CD4-positive, alpha-beta T cell (primary cell): ENCODE results near the gene TNFRSF13B. TPM values are rescaled to one million over a fixed set of nuclear protein-coding genes. Genes with fewer than 3 reads are reported as not detected.
"Not testable (repeated sequence)": the region's sequence is repeated elsewhere in the genome, so short reads cannot be mapped to it uniquely, and the experiment has no call there.

Experiments
- ATAC-seq: fragments of 200-7000 bp; cut with Tn5 transposase; one replicate; pipeline ENCODE4 v1.10.0; 2022; ENCODE audit warnings: mild to moderate bottlenecking; ENCODE audit not compliant: poor library complexity
- CTCF ChIA-PET: fragments of 350-600 bp; sonication (Branson Sonifier 250); formaldehyde crosslinking; loops from one replicate; lab custom pipeline; 2021; ENCODE audit warnings: antibody characterized with exemption, inconsistent platforms; lab: Charles Lee
- POLR2A ChIA-PET: fragments of 350-600 bp; sonication (Branson Sonifier 250); formaldehyde crosslinking; loops from one replicate; lab custom pipeline; 2021; ENCODE audit warnings: antibody characterized with exemption, inconsistent platforms; lab: Charles Lee
- DNase-seq, 14 experiments: peaks; one replicate each; pipeline ENCODE4 v3.0.0-alpha.2; 2013 to 2020; ENCODE audit warnings: mixed read lengths in 2 of 14
- H3K27ac ChIP-seq, 2 donors: one replicate each; pipeline versions ENCODE4 v1.5.1 to v1.7.0; 2013; ENCODE audit warnings: low read length in 2 of 2, low read depth in 1 of 2, mild to moderate bottlenecking in 1 of 2
- H3K27me3 ChIP-seq, 2 experiments: 1 replicate in 1 of 2; 2 replicates in 1 of 2; pipeline versions ENCODE4 v1.6.1 to v1.7.0; 2013; ENCODE audit warnings: low read length in 2 of 2, control low read depth in 1 of 2, mild to moderate bottlenecking in 1 of 2, moderate library complexity in 1 of 2; ENCODE audit not compliant: insufficient read depth in 2 of 2, control insufficient read depth in 1 of 2
- H3K36me3 ChIP-seq: one replicate; pipeline ENCODE4 v1.6.1; 2013; ENCODE audit warnings: low read length, control low read depth; ENCODE audit not compliant: insufficient read depth
- H3K4me1 ChIP-seq: one replicate; pipeline ENCODE4 v1.6.1; 2013; ENCODE audit warnings: low read length, control low read depth; ENCODE audit not compliant: insufficient read depth
- H3K4me3 ChIP-seq: one replicate; pipeline ENCODE4 v1.5.1; 2013; ENCODE audit warnings: mild to moderate bottlenecking, low read length, moderate library complexity
- H3K9me3 ChIP-seq, 2 experiments: 1 replicate in 1 of 2; 2 replicates in 1 of 2; pipeline versions ENCODE4 v1.6.1 to v1.7.0; 2013; ENCODE audit warnings: low read length in 2 of 2, mild to moderate bottlenecking in 2 of 2, control low read depth in 1 of 2, moderate library complexity in 1 of 2; ENCODE audit not compliant: control insufficient read depth in 1 of 2, insufficient read depth in 1 of 2
- H3K27ac Mint-ChIP-seq: one replicate; pipeline ENCODE4 v1.8.0; 2020; ENCODE audit warnings: mixed read lengths
- H3K27me3 Mint-ChIP-seq: one replicate; pipeline ENCODE4 v1.8.0; 2021; ENCODE audit warnings: mixed read lengths
- H3K36me3 Mint-ChIP-seq: one replicate; pipeline ENCODE4 v1.8.0; 2021; ENCODE audit warnings: low read depth, mixed read lengths
- H3K4me1 Mint-ChIP-seq: one replicate; pipeline ENCODE4 v1.8.0; 2021; ENCODE audit warnings: low read depth, mixed read lengths
- H3K4me3 Mint-ChIP-seq: one replicate; pipeline ENCODE4 v1.8.0; 2020; ENCODE audit warnings: mild to moderate bottlenecking, mixed read lengths
- H3K9me3 Mint-ChIP-seq: one replicate; pipeline ENCODE4 v1.8.0; 2020; ENCODE audit warnings: mixed read lengths
- intact Hi-C, 2 experiments: fragments of 100-400 bp; cut with DNase I in 1 of 2; cut with micrococcal nuclease in 1 of 2; formaldehyde crosslinking; loops; one replicate each; pipeline versions ENCODE4 v1.15.1 to v1.9.0; 2023 to 2025; cut with DNase I, micrococcal nuclease
- total RNA-seq, 174 experiments: library from RNA in 2 of 174; stranded (reverse) in 2 of 174; gene quantifications; one replicate each; pipeline ENCODE4 v1.2.3 and lab custom pipeline; 2021 to 2026
- TF ChIP-seq, protein P1 (sequence below): fragments of 200-600 bp; IDR thresholded peaks from one replicate; pipeline ENCODE4 v1.8.0; 2022; ENCODE audit warnings: antibody characterized with exemption, mild to moderate bottlenecking

Gene TNFRSF13B
- total RNA-seq, 2 experiments from 2014 or later, result not detected

DNA sequence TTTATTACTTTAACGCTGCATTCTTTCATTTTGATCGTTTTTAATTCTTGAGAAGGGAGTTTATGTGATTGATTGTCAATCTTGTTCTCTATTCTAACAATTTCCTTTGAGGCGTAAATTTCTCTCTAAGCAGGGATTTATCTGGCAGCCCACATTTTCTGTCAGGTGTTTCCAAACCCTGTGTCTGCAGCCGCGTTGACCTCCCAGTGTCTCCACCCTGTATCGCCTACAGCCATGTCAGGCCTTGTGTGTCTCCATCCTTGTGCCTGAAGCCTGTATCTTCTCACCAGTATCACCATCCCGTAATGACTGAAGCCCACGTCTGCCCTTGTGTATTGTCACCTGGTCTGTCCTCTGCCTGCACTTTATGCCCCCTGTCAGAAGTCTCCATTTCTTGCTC is 75.7 kb downstream of the TNFRSF13B start:
- H3K4me3 Mint-ChIP-seq, CTCF ChIA-PET, H3K4me1 ChIP-seq, H3K27ac ChIP-seq, intact Hi-C loops, H3K4me1 Mint-ChIP-seq, H3K4me3 ChIP-seq, DNase-seq, ATAC-seq, H3K36me3 Mint-ChIP-seq, H3K27ac Mint-ChIP-seq, H3K27me3 ChIP-seq, H3K9me3 Mint-ChIP-seq, H3K36me3 ChIP-seq, H3K9me3 ChIP-seq, H3K27me3 Mint-ChIP-seq, POLR2A ChIA-PET: not testable (repeated sequence)

DNA sequence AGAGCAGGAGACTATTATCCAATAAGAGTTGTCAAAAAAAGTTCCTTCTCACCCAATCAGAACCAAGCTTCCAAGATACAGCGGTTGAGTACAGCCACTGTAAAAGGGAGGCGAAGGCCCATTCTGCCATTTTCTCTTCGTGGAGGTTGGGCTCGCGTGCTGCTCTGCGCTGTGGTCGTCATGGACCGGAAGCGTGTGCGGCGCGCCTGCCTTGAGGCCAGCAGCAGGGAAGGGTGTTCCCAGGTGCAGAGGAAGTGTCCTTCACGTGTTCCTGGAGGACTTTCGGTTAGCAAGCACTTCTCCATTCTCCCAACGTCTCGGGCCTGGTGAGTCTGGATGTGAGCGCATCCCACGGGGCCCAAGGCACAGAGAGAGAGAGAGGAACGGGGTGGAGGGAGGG is 78.4 kb downstream of the TNFRSF13B start:
- H3K4me3 Mint-ChIP-seq, H3K9me3 Mint-ChIP-seq, CTCF ChIA-PET, DNase-seq, H3K27ac ChIP-seq, H3K27me3 ChIP-seq, H3K36me3 Mint-ChIP-seq, H3K36me3 ChIP-seq, H3K4me3 ChIP-seq, H3K4me1 ChIP-seq, H3K27me3 Mint-ChIP-seq, H3K27ac Mint-ChIP-seq, POLR2A ChIA-PET, ATAC-seq, intact Hi-C loops, H3K4me1 Mint-ChIP-seq, H3K9me3 ChIP-seq: not testable (repeated sequence)

DNA sequence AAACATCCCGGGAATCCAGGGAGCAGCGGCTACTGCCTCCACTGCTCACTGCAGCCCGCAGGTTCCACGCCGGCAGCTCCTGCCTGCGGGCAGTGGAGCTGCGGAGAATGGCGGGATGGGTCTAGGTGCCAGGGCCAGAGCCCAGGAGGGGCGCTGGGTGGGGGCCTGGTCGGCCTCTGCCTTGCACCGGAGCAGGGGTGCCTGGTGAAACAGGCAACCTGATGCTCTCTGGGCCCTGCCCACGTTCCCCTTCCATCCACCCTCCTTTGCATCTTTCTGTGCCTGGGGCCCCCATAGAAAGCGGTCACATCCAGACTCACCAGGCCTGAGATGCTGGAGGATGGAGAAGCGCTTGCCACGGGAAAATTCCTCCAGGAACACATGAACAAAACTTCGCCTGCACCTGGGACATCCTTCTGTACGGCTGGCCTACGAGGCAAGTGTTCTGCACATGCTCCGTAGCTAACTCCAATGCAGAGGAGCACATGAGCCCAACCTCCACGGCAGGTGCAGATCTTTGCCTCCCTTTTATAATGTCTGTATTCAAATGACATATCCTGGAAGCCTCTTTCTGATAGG is 79.0 kb downstream of the TNFRSF13B start:
- H3K27ac Mint-ChIP-seq, H3K36me3 Mint-ChIP-seq, H3K27me3 Mint-ChIP-seq, H3K4me1 ChIP-seq, H3K4me1 Mint-ChIP-seq, H3K27me3 ChIP-seq, POLR2A ChIA-PET, H3K4me3 ChIP-seq, H3K36me3 ChIP-seq, CTCF ChIA-PET, H3K4me3 Mint-ChIP-seq, H3K27ac ChIP-seq, ATAC-seq, intact Hi-C loops, H3K9me3 Mint-ChIP-seq, DNase-seq, H3K9me3 ChIP-seq: not testable (repeated sequence)

DNA sequence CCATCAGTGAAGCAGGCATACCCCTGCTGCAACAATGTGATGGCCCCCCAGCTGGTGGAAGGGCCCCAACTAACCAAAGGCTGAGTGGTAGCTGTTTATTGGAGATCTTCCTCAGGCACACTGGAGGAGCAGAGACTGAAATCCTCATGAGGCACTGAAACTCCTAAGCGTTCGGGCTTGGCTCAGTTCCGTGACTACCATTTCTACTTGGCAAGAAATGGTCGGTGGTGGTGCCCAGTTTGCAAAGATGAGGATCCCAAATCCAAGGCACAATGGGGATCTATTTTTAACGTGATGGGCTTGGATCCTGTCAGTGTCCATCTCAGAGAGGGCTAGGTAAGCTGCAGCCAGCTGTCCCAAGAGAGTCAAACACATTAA is 82.8 kb downstream of the TNFRSF13B start:
- no peak overlapping the region for H3K4me3 ChIP-seq
- no peak for ATAC-seq
- ChIA-PET CTCF (no interaction called here), POLR2A (no interaction called here)
- Mint-ChIP-seq H3K36me3 (no peaks in the 10 kb centered on the region), H3K4me1 (no peaks in the 10 kb centered on the region), H3K27me3 (no peaks in the 10 kb centered on the region), H3K27ac (no peak overlapping the region), H3K9me3 (no peaks in the 10 kb centered on the region), H3K4me3 (no peak overlapping the region)
- no peaks in the 10 kb centered on the region for H3K27me3 ChIP-seq
- DNase-seq, result no peak
- no peaks in the 10 kb centered on the region for H3K4me1 ChIP-seq
- peaks cover 0 to 10% of the 10 kb centered on the region in 2 experiments for H3K9me3 ChIP-seq
- TF ChIP-seq, protein P1, sequence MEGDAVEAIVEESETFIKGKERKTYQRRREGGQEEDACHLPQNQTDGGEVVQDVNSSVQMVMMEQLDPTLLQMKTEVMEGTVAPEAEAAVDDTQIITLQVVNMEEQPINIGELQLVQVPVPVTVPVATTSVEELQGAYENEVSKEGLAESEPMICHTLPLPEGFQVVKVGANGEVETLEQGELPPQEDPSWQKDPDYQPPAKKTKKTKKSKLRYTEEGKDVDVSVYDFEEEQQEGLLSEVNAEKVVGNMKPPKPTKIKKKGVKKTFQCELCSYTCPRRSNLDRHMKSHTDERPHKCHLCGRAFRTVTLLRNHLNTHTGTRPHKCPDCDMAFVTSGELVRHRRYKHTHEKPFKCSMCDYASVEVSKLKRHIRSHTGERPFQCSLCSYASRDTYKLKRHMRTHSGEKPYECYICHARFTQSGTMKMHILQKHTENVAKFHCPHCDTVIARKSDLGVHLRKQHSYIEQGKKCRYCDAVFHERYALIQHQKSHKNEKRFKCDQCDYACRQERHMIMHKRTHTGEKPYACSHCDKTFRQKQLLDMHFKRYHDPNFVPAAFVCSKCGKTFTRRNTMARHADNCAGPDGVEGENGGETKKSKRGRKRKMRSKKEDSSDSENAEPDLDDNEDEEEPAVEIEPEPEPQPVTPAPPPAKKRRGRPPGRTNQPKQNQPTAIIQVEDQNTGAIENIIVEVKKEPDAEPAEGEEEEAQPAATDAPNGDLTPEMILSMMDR, result no peak
- intact Hi-C loops, result no loop called here
- no peaks in the 10 kb centered on the region for H3K36me3 ChIP-seq
- no peak overlapping the region for H3K27ac ChIP-seq

Other genes with a start within 250 kb of the TNFRSF13B start
- gene MPRIP, start 70.3 kb upstream of the TNFRSF13B start, total RNA-seq, result 100 to 1,000 TPM; 176 to 188 TPM
- 1 to 10 TPM; 7.1 to 7.5 TPM for gene PLD6, start 234.2 kb upstream of the TNFRSF13B start, total RNA-seq